ENCODE data around the gene RCAN2.

The RCAN2 gene

DNA sequence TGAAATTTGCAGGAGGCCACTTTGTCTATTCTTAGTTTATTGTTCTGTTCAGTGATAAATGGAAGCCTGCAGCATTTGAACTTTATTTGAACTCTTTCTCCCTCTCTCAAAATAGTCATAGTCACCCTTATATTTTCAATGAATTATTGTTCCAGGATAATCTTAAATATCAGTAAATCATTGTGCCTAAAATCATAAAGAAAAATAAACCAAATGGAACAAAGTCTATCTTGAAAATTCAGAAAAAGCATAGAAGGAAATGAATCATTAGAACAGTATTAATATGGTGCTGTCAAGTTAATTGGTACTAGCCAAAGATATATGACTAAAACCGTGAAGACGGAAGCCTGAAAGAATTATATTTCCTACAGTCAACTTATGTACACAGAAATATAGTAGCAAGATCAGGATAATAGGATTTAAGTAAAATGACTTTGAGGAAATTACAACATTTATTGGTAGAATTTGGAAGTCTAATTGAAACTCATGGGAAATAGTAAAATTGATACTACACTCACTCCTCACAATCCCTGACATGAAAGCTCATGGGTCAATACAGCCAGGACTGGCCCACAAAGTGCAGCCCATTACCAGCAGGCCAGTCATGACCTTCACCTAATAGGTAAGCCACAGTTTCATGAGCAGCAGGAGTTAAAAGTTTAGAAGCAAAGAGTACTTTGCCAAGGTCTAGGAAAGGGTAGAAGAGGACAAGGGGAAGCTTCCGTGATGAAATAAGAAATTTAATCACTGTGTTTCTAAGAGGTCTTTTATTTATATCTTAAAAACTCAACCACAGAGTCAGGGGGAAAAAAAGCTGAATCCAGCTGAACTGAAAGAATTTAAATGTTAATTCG is 200.6 kb downstream of the RCAN2 start:
- no peak for DNase-seq (ENCODE audit: low read depth)

DNA sequence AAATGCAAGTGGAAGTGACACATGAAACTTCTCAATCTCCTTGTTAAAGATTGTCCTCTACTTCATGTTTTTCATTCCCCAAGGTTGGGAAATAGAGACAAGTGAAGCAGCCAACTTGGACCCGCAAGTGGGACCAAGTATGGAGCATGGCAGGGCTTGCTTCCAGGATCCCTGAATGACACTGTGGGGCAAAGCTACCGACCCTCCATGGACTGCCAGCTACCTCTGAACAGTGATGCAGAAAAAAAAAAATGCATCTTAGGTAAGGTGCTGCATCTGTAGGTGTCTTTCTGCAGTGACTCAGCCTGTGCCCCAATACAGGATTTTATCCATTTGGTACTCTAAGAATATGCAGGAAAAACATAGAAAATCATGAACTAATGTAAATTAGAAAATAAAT is 201.4 kb downstream of the RCAN2 start:
- DNase-seq (ENCODE audit: low read depth) = no peak

- no peak for DNase-seq (ENCODE audit: low read depth)
Observed at GRCh38 chr6:46288835-46289234, 202.4 kb downstream of the RCAN2 start.

GRCh38 chr6:46287681-46288080 is 203.6 kb downstream of the RCAN2 start:
- no peak for DNase-seq (ENCODE audit: low read depth)

- DNase-seq (ENCODE audit: low read depth) = no peak
Observed at GRCh38 chr6:46287043-46287442, 204.2 kb downstream of the RCAN2 start.

DNA sequence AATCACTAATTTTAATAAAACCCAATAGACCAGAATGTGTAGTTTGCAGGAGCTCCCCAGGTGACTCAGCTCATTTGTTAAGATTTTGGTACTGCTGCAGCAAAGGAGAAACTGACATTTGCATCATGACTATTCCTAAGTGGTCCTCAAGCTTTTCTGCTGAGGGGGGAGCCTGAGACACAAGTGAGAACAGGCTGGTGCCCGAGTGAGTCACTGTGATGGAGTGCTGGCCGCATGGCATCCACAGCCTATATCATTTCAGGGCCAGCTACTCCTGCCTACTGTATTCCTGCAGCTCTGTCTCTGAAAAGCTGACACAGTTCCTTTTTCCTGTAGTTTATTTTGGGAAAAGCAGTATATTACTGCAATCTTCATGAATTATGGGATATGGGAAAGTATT is 206.8 kb downstream of the RCAN2 start:
- no peak for DNase-seq (ENCODE audit: low read depth)

DNA sequence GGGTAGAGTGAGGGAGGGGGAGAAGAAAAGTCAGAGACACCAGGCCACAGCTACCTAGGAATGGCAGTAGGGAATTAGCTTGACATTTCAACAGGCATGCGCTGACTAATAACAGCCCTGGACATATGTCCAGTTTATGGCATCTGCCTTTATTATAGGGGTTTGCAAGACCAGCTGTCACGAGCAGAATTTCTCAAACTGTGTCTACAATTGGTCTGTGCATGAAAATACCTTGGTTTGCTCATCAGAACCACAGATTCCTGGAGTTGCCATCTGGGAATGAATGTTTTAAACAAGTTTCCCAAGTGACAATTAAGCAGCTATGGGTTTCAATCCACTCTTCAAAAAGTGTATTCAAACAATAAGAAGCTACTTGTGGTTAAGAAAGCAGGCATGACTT is 210.1 kb downstream of the RCAN2 start:
- no peak for DNase-seq (ENCODE audit: low read depth)

DNA sequence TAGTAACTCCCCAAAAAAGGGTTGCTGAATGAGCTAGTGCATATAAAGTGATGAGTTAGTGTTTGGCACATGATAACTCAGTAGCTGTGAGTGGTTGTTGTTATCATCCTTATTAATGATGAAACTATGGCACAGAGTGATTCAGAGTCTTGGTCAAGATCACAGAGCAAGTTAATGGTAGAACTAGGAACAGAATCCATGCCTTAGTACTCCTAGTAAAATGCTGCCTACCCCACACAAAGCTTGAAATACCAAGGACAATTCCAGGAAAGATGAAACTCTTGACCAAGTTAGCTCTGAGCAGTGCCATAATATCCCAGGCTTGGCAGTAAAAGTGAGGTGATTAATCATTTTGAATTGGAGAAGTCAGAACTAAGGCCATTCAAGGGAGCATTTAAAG is 211.4 kb downstream of the RCAN2 start:
- DNase-seq (ENCODE audit: low read depth) = no peak

DNA sequence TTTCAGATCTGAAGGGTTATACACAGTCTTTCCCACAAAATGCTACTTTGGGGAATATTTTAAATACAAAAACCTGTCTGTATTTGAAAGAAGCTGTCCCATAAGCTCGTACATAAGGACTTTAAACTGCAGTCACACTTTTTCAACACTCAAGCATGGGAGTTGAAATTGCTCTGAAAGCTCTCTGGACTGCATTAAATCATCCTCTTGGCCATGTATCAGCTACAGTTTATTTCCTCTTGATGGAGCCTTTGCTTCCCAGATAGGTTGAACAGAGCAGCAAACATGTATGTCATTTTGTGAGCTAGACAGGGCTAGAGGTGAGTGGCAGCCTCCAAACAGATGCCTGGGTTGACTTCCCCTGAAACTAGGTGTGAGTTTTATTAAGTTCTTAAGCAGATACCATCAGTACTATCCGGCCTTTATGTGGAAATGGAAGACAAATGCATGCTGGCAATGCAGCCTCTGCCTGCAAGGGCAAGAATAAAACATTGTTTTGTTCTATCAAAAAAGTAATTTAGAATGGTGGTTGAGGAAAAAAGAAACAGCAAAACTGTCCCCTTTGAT is 214.6 kb downstream of the RCAN2 start:
- DNase-seq (ENCODE audit: low read depth) = no peak

GRCh38 chr6:46274502-46274901 is 216.7 kb downstream of the RCAN2 start:
- DNase-seq (ENCODE audit: low read depth) = no peak

- no peak for DNase-seq (ENCODE audit: low read depth)
Observed at GRCh38 chr6:46273911-46274310, 217.3 kb downstream of the RCAN2 start.

DNA sequence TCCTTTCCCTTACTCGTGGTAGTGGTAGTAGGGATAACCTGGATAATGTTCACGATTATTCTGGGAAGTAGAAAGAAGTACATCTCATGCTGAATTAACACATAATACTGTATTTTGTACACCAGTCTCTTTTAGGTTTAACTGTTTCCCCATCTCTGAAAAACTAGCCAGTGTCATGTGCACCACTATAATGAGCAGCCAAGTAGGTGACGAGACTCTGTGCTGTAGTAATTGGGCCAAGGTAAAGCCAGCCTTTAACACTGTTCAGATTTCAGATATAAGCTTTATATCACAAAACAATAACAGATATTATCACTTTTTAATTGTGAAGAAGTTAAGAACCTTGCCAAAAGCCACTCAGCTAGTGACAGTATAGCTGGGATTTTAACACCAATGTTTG is 219.5 kb downstream of the RCAN2 start:
- DNase-seq (ENCODE audit: low read depth) = no peak

- no peak for DNase-seq (ENCODE audit: low read depth)
Observed at GRCh38 chr6:46271107-46271506, 220.1 kb downstream of the RCAN2 start.

DNA sequence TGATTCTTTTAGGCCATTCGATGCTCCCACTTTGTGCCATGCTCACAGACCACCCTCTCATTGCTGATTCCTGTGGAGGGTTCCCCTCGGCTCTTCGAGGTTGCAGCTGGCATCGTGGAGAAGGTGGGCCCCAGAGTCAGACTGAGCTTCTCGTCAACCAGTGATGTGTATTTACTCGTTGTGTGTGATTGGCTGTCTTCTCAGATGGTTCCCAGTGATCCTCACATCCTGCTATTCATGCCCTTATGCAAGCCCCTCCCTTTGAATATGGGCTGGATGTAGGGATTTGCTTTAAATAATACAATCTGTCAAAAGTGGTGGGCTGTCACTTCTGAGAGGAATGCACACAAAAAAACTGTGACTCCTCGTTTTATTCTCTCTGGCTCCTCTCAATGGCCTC is 220.9 kb downstream of the RCAN2 start:
- DNase-seq (ENCODE audit: low read depth) = no peak

DNA sequence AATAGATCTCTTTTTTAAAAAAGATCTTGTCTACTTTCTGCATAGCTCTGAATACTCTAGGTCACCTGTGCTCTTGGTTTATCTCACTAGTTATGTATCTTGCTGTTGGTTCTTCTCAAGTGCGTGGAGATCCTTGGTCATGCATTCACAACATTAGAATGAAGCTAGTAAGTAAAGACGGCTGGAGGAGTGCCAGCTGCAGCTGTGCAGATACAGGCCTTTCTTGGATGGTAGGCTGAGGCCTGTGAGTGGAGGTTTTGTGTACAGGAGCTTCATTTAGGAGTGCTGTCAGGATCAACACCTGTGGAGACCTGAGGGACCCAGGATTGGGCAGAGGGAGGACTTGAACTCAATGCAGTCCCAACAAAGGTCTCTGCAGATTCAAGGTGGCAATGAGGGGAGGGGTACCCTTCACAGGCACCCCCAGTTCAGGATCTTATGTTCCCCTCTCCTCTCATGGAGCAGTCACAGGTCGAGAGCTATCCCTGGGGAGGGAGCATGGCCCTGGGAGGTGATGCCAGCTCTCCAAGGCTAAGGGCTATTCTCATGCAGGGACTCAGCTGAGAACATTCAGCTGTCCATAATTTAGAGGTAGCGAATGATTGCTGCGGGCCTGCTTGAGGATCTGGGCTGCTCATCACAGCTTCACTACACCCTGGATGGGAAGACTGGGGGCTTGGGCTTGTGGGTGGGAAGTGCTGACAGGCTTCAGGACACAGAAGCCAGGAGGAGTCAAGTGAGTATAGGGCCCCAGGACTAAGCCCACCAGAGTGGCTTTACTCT is 221.6 kb downstream of the RCAN2 start:
- no peak for DNase-seq (ENCODE audit: low read depth)

DNA sequence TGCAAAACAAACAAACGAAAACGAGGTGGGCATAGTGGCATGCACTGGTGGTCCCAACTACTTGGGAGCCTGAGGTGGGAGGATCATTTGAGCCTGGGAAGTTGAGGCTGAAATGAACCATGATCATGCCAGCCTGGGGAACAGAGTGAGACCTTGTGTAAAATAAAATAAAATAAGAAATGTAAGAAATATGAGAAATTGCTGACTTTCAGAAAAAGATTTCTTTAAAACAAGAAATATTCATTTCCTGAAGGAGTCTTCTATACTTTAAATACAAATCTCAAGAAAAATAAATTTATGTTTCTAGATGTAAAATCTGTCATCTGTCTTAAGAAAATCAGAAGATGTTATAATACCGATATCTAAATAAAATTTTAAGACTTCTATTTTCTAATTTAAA is 223.7 kb downstream of the RCAN2 start:
- DNase-seq (ENCODE audit: low read depth) = no peak

DNA sequence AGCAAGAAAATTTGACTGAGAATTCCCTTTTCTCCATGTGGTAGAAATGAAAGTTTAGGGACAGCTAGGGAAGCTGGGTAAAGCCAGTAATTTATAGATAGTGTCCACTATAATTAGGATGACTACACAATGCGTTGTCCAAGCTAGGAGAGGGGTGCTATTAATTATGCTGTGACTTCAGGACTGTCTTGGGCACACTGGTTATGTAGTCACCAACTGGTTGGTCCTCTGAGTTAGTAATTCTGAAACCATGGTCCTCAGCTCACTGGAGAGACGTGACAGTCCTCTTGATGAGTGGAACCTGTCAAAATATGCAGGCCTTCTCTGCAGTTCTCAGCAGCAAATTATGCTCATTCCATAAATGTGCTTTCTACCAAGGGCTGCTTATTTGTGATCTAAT is 225.9 kb downstream of the RCAN2 start:
- DNase-seq (ENCODE audit: low read depth) = no peak

DNA sequence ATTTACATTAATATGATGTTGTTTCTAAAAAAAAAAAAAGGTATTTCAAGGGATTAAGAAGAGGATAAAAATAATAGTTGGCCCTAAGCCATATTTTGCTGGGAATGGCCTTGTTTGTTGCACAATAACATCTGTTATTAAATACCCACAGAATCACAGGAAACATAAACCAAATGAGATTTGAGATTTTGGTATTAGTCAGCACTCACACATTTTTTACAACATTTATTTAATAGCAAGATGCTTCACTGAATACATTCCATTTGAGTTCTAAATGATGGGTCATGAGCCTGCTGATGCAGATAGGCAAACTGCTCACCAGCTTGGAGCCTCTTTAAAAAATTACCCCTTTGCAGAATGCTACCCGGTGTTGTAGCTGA is 227.6 kb downstream of the RCAN2 start:
- no peak for DNase-seq (ENCODE audit: low read depth)

GRCh38 chr6:46262928-46263706 is 228.1 kb downstream of the RCAN2 start:
- DNase-seq (ENCODE audit: low read depth) = no peak

DNA sequence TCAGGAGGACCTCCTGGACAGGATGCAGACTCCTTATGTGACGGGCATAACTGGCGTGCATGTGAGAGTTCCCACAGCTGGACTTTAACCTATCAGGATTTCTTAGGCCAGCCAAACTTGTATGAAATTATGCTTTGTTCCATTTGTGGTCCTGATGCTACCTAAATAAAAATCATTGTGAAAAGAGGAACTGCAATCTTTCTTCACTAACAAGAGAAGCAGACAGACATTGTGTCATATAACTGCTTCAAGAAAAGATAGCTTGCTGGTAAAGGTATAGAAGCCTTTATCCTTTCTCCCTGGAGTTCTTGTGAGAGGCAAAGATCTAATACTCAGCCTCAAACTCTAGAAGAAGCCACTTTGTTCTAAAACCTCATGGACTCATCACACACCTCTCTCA is 233.0 kb downstream of the RCAN2 start:
- no peak for DNase-seq (ENCODE audit: low read depth)

DNA sequence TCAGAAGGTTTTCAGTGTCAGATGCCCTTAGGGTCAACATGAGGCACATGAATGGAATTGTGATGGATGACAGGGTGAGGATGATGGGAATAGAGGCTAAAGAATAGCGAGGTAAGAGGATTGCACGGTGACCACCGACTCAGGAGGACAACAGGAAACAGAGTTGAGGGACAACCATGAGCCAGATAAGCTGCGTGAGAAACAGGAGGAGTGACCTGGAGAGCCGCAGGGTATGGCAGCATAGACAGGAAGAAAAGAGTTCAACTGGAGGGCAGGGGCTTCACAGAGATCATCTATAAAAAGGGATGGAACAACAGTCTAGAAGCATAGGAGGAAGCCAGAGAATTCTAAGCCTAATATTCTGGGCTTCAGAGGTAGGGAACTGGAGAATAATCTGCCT is 235.7 kb downstream of the RCAN2 start:
- no peak for DNase-seq (ENCODE audit: low read depth)

GRCh38 chr6:46254946-46255345 is 236.3 kb downstream of the RCAN2 start:
- DNase-seq (ENCODE audit: low read depth) = no peak

Data from activated gamma-delta T cell treated with anti-CD3 and anti-CD28 coated beads, Interleukin-2, amount 50 U/mL, for 16 hours (primary cell).